HEK293 (cell line): ENCODE results near the gene LHFPL2.

Experiments used
- GFI1B ChIP-seq: fragments of 450-650 bp; formaldehyde crosslinking; IDR thresholded peaks from 2 replicates; pipeline ENCODE4 v1.5.1; 2016; ENCODE audit warnings: missing biosample characterization, missing genetic modification characterization
- REPIN1 ChIP-seq: fragments of 450-650 bp; formaldehyde crosslinking; IDR thresholded peaks from 2 replicates; pipeline ENCODE4 v1.5.1; 2017; ENCODE audit warnings: missing biosample characterization, missing genetic modification characterization, low read depth
- ZNF121 ChIP-seq: fragments of 450-650 bp; formaldehyde crosslinking; IDR thresholded peaks from 2 replicates; pipeline ENCODE4 v1.5.1; 2016; ENCODE audit warnings: missing biosample characterization, missing genetic modification characterization
- ZNF138 ChIP-seq: fragments of 450-650 bp; formaldehyde crosslinking; IDR thresholded peaks from 2 replicates; pipeline ENCODE4 v1.5.1; 2016; ENCODE audit warnings: missing biosample characterization, missing genetic modification characterization, borderline replicate concordance
- ZNF174 ChIP-seq: fragments of 450-650 bp; formaldehyde crosslinking; IDR thresholded peaks from 2 replicates; pipeline ENCODE4 v1.5.0; 2017; ENCODE audit warnings: missing biosample characterization, mild to moderate bottlenecking, missing genetic modification characterization
- ZNF2 ChIP-seq: fragments of 450-650 bp; formaldehyde crosslinking; IDR thresholded peaks from 2 replicates; pipeline ENCODE4 v1.5.1; 2016; ENCODE audit warnings: missing biosample characterization, missing genetic modification characterization
- ZNF214 ChIP-seq: fragments of 450-650 bp; formaldehyde crosslinking; IDR thresholded peaks from 2 replicates; pipeline ENCODE4 v1.5.1; 2017; ENCODE audit warnings: missing biosample characterization, mild to moderate bottlenecking, missing genetic modification characterization, borderline replicate concordance
- ZNF423 ChIP-seq: fragments of 450-650 bp; formaldehyde crosslinking; IDR thresholded peaks from 2 replicates; pipeline ENCODE4 v1.5.1; 2016; ENCODE audit warnings: missing biosample characterization, missing genetic modification characterization
- ZNF426 ChIP-seq: fragments of 450-650 bp; formaldehyde crosslinking; IDR thresholded peaks from 2 replicates; pipeline ENCODE4 v1.5.1; 2017; ENCODE audit warnings: missing biosample characterization, missing genetic modification characterization, mild to moderate bottlenecking, inconsistent platforms, moderate library complexity
- ZNF548 ChIP-seq: fragments of 450-650 bp; formaldehyde crosslinking; IDR thresholded peaks from 2 replicates; pipeline ENCODE4 v1.5.1; 2016; ENCODE audit warnings: missing biosample characterization, missing genetic modification characterization
- ZNF549 ChIP-seq: fragments of 450-650 bp; IDR thresholded peaks from 2 replicates; pipeline ENCODE4 v1.5.1; 2018; ENCODE audit warnings: missing biosample characterization, missing genetic modification characterization, mild to moderate bottlenecking, inconsistent platforms, moderate library complexity
- ZNF558 ChIP-seq: fragments of 450-650 bp; formaldehyde crosslinking; IDR thresholded peaks from 2 replicates; pipeline ENCODE4 v1.5.1; 2016; ENCODE audit warnings: missing biosample characterization, missing genetic modification characterization
- ZNF600 ChIP-seq: fragments of 450-650 bp; formaldehyde crosslinking; IDR thresholded peaks from 2 replicates; pipeline ENCODE4 v1.5.1; 2016; ENCODE audit warnings: missing biosample characterization, missing genetic modification characterization
- ZNF664 ChIP-seq: fragments of 450-650 bp; formaldehyde crosslinking; IDR thresholded peaks from 2 replicates; pipeline ENCODE4 v1.5.1; 2016; ENCODE audit warnings: missing biosample characterization, missing genetic modification characterization
- ZNF768 ChIP-seq: fragments of 450-650 bp; formaldehyde crosslinking; IDR thresholded peaks from 2 replicates; pipeline ENCODE4 v1.5.1; 2018; ENCODE audit warnings: missing biosample characterization, mild to moderate bottlenecking, missing genetic modification characterization
- ZNF777 ChIP-seq: fragments of 450-650 bp; formaldehyde crosslinking; IDR thresholded peaks from 2 replicates; pipeline ENCODE4 v1.5.1; 2017; ENCODE audit warnings: missing biosample characterization, missing genetic modification characterization, borderline replicate concordance
- ZSCAN23 ChIP-seq: fragments of 450-650 bp; formaldehyde crosslinking; IDR thresholded peaks from 2 replicates; pipeline ENCODE4 v1.5.1; 2016; ENCODE audit warnings: missing biosample characterization, missing genetic modification characterization
- TF ChIP-seq, protein P1 (sequence below): fragments of 450-650 bp; formaldehyde crosslinking; IDR thresholded peaks from 2 replicates; pipeline ENCODE4 v1.5.1; 2016; ENCODE audit warnings: missing biosample characterization, missing genetic modification characterization
- TF ChIP-seq, protein P2 (sequence below): fragments of 450-650 bp; formaldehyde crosslinking; IDR thresholded peaks from 2 replicates; pipeline ENCODE4 v1.5.1; 2016; ENCODE audit warnings: missing biosample characterization, missing genetic modification characterization
- TF ChIP-seq, protein P3 (sequence below): fragments of 450-650 bp; formaldehyde crosslinking; IDR thresholded peaks from 2 replicates; pipeline ENCODE4 v1.5.1; 2016; ENCODE audit warnings: missing biosample characterization, missing genetic modification characterization
- TF ChIP-seq, protein P4 (sequence below): fragments of 450-650 bp; formaldehyde crosslinking; IDR thresholded peaks from 2 replicates; pipeline ENCODE4 v1.5.1; 2017; ENCODE audit warnings: missing biosample characterization, missing genetic modification characterization
- TF ChIP-seq, protein P5 (sequence below): fragments of 450-650 bp; formaldehyde crosslinking; IDR thresholded peaks from 2 replicates; pipeline ENCODE4 v1.5.1; 2017; ENCODE audit warnings: missing biosample characterization, missing genetic modification characterization
- TF ChIP-seq, protein P6 (sequence below): fragments of 450-650 bp; formaldehyde crosslinking; IDR thresholded peaks from 2 replicates; pipeline ENCODE4 v1.5.1; 2016; ENCODE audit warnings: missing biosample characterization, missing genetic modification characterization
- TF ChIP-seq, protein P7 (sequence below): fragments of 450-650 bp; formaldehyde crosslinking; IDR thresholded peaks from 2 replicates; pipeline ENCODE4 v1.5.1; 2016; ENCODE audit warnings: missing biosample characterization, missing genetic modification characterization
- TF ChIP-seq, protein P8 (sequence below): fragments of 450-650 bp; formaldehyde crosslinking; IDR thresholded peaks from 2 replicates; pipeline ENCODE4 v1.5.1; 2017; ENCODE audit warnings: missing biosample characterization, mild to moderate bottlenecking, missing genetic modification characterization, moderate library complexity

LHFPL2 gene

DNA sequence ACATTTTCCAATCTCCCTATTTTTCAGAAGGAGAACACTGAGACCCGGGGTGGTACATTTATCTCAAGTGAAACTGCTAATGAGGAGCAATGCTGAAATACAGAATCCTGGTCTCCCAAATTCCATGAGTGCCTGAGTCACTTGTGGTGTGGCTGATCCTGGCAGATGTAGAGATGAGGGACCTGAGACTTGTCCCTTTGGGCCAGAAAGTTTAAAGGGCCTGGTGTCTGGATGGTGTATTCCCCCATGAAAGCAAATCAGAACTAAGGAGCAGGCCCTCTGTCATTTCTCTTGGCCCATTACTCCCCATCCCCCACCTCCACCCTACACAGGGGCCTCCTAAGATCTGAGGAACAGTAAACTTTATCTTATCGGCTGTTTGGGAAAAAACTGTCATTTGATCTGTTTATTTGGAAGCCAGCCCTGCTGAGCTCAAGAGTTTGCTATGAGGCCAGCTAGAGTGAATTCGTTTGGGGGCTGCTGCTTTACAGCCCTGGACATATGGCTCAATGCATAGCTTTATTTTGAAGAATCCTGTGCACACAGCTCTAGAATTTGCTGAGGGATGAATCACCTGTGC, 140.3 kb downstream of the LHFPL2 start (continued):
- TF ChIP-seq, protein P1, sequence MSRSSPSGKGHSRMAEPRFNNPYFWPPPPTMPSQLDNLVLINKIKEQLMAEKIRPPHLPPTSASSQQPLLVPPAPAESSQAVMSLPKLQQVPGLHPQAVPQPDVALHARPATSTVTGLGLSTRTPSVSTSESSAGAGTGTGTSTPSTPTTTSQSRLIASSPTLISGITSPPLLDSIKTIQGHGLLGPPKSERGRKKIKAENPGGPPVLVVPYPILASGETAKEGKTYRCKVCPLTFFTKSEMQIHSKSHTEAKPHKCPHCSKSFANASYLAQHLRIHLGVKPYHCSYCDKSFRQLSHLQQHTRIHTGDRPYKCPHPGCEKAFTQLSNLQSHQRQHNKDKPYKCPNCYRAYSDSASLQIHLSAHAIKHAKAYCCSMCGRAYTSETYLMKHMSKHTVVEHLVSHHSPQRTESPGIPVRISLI (tag by site-specific recombination) = peak; percentile 47; the same call in 1 of the 2 replicates
- TF ChIP-seq GFI1B = 0 out of 2 replicates have a peak, but pooled peaks have one; percentile 57
- TF ChIP-seq, protein P2, sequence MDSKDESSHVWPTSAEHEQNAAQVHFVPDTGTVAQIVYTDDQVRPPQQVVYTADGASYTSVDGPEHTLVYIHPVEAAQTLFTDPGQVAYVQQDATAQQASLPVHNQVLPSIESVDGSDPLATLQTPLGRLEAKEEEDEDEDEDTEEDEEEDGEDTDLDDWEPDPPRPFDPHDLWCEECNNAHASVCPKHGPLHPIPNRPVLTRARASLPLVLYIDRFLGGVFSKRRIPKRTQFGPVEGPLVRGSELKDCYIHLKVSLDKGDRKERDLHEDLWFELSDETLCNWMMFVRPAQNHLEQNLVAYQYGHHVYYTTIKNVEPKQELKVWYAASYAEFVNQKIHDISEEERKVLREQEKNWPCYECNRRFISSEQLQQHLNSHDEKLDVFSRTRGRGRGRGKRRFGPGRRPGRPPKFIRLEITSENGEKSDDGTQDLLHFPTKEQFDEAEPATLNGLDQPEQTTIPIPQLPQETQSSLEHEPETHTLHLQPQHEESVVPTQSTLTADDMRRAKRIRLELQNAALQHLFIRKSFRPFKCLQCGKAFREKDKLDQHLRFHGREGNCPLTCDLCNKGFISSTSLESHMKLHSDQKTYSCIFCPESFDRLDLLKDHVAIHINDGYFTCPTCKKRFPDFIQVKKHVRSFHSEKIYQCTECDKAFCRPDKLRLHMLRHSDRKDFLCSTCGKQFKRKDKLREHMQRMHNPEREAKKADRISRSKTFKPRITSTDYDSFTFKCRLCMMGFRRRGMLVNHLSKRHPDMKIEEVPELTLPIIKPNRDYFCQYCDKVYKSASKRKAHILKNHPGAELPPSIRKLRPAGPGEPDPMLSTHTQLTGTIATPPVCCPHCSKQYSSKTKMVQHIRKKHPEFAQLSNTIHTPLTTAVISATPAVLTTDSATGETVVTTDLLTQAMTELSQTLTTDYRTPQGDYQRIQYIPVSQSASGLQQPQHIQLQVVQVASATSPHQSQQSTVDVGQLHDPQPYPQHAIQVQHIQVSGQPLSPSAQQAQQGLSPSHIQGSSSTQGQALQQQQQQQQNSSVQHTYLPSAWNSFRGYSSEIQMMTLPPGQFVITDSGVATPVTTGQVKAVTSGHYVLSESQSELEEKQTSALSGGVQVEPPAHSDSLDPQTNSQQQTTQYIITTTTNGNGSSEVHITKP (tag by site-specific recombination) = peak; percentile 65
- no peak for TF ChIP-seq ZNF138 (tag by site-specific recombination)
- TF ChIP-seq, protein P3, sequence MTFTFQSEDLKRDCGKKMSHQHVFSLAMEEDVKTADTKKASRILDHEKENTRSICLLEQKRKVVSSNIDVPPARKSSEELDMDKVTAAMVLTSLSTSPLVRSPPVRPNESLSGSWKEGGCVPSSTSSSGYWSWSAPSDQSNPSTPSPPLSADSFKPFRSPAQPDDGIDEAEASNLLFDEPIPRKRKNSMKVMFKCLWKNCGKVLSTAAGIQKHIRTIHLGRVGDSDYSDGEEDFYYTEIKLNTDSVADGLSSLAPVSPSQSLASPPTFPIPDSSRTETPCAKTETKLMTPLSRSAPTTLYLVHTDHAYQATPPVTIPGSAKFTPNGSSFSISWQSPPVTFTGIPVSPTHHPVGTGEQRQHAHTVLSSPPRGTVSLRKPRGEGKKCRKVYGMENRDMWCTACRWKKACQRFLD (tag by site-specific recombination) = no peak
- TF ChIP-seq ZNF121 (tag by site-specific recombination) = no peak
- TF ChIP-seq ZNF664 (tag by site-specific recombination) = no peak; the same call in 1 of the 2 replicates
- TF ChIP-seq, protein P4, sequence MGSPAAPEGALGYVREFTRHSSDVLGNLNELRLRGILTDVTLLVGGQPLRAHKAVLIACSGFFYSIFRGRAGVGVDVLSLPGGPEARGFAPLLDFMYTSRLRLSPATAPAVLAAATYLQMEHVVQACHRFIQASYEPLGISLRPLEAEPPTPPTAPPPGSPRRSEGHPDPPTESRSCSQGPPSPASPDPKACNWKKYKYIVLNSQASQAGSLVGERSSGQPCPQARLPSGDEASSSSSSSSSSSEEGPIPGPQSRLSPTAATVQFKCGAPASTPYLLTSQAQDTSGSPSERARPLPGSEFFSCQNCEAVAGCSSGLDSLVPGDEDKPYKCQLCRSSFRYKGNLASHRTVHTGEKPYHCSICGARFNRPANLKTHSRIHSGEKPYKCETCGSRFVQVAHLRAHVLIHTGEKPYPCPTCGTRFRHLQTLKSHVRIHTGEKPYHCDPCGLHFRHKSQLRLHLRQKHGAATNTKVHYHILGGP (tag by site-specific recombination) = no peak
- peak; percentile 58; the same call in 1 of the 2 replicates for TF ChIP-seq ZNF600 (tag by site-specific recombination)
- TF ChIP-seq ZNF548 (tag by site-specific recombination) = no peak
- TF ChIP-seq ZNF777 (tag by site-specific recombination) = no peak
- no peak for TF ChIP-seq ZNF423 (tag by site-specific recombination)
- TF ChIP-seq, protein P5, sequence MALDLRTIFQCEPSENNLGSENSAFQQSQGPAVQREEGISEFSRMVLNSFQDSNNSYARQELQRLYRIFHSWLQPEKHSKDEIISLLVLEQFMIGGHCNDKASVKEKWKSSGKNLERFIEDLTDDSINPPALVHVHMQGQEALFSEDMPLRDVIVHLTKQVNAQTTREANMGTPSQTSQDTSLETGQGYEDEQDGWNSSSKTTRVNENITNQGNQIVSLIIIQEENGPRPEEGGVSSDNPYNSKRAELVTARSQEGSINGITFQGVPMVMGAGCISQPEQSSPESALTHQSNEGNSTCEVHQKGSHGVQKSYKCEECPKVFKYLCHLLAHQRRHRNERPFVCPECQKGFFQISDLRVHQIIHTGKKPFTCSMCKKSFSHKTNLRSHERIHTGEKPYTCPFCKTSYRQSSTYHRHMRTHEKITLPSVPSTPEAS (tag by site-specific recombination) = no peak
- no peak for TF ChIP-seq ZNF426 (tag by site-specific recombination)
- TF ChIP-seq, protein P6, sequence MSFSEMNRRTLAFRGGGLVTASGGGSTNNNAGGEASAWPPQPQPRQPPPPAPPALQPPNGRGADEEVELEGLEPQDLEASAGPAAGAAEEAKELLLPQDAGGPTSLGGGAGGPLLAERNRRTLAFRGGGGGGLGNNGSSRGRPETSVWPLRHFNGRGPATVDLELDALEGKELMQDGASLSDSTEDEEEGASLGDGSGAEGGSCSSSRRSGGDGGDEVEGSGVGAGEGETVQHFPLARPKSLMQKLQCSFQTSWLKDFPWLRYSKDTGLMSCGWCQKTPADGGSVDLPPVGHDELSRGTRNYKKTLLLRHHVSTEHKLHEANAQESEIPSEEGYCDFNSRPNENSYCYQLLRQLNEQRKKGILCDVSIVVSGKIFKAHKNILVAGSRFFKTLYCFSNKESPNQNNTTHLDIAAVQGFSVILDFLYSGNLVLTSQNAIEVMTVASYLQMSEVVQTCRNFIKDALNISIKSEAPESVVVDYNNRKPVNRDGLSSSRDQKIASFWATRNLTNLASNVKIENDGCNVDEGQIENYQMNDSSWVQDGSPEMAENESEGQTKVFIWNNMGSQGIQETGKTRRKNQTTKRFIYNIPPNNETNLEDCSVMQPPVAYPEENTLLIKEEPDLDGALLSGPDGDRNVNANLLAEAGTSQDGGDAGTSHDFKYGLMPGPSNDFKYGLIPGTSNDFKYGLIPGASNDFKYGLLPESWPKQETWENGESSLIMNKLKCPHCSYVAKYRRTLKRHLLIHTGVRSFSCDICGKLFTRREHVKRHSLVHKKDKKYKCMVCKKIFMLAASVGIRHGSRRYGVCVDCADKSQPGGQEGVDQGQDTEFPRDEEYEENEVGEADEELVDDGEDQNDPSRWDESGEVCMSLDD = 0 out of 2 replicates have a peak, but pooled peaks have one; percentile 21
- no peak; the same call in 1 of the 2 replicates for TF ChIP-seq ZSCAN23
- TF ChIP-seq ZNF768 (tag by site-specific recombination) = no peak
- TF ChIP-seq ZNF558 (tag by site-specific recombination) = peak; percentile 56; the same call in 1 of the 2 replicates
- TF ChIP-seq, protein P7, sequence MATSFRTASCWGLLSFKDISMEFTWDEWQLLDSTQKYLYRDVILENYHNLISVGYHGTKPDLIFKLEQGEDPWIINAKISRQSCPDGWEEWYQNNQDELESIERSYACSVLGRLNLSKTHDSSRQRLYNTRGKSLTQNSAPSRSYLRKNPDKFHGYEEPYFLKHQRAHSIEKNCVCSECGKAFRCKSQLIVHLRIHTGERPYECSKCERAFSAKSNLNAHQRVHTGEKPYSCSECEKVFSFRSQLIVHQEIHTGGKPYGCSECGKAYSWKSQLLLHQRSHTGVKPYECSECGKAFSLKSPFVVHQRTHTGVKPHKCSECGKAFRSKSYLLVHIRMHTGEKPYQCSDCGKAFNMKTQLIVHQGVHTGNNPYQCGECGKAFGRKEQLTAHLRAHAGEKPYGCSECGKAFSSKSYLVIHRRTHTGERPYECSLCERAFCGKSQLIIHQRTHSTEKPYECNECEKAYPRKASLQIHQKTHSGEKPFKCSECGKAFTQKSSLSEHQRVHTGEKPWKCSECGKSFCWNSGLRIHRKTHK (tag by site-specific recombination) = no peak
- no peak for TF ChIP-seq ZNF174 (tag by site-specific recombination)
- TF ChIP-seq, protein P8, sequence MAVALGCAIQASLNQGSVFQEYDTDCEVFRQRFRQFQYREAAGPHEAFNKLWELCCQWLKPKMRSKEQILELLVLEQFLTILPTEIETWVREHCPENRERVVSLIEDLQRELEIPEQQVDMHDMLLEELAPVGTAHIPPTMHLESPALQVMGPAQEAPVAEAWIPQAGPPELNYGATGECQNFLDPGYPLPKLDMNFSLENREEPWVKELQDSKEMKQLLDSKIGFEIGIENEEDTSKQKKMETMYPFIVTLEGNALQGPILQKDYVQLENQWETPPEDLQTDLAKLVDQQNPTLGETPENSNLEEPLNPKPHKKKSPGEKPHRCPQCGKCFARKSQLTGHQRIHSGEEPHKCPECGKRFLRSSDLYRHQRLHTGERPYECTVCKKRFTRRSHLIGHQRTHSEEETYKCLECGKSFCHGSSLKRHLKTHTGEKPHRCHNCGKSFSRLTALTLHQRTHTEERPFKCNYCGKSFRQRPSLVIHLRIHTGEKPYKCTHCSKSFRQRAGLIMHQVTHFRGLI = peak; percentile 23; the same call in 1 of the 2 replicates
- 0 out of 2 replicates have a peak, but pooled peaks have one; percentile 44 for TF ChIP-seq ZNF2 (tag by site-specific recombination)
- no peak for TF ChIP-seq ZNF214 (tag by site-specific recombination)
- TF ChIP-seq REPIN1 (tag by site-specific recombination) = no peak
- no peak for TF ChIP-seq ZNF549
